CD4-positive, alpha-beta T cell treated with Interleukin-15 for 4 hours (primary cell): Measurements from ENCODE around the gene C2orf72.

Experiments
- DNase-seq: peaks from one replicate; pipeline ENCODE4 v3.0.0-alpha.2; 2020; ENCODE audit warnings: low spot score

C2orf72 gene

GRCh38 chr2:231069379-231070054, 32.2 kb downstream of the C2orf72 start:
- no peak for DNase-seq

- no peak for DNase-seq
Measured at GRCh38 chr2:231084565-231084964, 47.2 kb downstream of the C2orf72 start.

- no peak for DNase-seq
Measured at GRCh38 chr2:231088754-231089153, 51.4 kb downstream of the C2orf72 start.

GRCh38 chr2:231093933-231094332, 56.6 kb downstream of the C2orf72 start:
- DNase-seq: no peak

GRCh38 chr2:231094736-231095346, 57.5 kb downstream of the C2orf72 start:
- no peak for DNase-seq
